Measurements from ENCODE around the gene COA3. TPM values are rescaled to one million over a fixed set of nuclear protein-coding genes. Genes with fewer than 3 reads are reported as not detected.

COA3 gene, protein sequence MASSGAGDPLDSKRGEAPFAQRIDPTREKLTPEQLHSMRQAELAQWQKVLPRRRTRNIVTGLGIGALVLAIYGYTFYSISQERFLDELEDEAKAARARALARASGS
- total RNA-seq = 53.9 TPM
- long read RNA-seq, transcript COA3-201 (2 exons, 771 nt) = major isoform, 28 of 29 reads
- long read RNA-seq, partial matches to known transcripts = 0 of 29 reads
- long read RNA-seq, other reads (novel, unspliced or antisense) = 1 of 29 reads

DNA sequence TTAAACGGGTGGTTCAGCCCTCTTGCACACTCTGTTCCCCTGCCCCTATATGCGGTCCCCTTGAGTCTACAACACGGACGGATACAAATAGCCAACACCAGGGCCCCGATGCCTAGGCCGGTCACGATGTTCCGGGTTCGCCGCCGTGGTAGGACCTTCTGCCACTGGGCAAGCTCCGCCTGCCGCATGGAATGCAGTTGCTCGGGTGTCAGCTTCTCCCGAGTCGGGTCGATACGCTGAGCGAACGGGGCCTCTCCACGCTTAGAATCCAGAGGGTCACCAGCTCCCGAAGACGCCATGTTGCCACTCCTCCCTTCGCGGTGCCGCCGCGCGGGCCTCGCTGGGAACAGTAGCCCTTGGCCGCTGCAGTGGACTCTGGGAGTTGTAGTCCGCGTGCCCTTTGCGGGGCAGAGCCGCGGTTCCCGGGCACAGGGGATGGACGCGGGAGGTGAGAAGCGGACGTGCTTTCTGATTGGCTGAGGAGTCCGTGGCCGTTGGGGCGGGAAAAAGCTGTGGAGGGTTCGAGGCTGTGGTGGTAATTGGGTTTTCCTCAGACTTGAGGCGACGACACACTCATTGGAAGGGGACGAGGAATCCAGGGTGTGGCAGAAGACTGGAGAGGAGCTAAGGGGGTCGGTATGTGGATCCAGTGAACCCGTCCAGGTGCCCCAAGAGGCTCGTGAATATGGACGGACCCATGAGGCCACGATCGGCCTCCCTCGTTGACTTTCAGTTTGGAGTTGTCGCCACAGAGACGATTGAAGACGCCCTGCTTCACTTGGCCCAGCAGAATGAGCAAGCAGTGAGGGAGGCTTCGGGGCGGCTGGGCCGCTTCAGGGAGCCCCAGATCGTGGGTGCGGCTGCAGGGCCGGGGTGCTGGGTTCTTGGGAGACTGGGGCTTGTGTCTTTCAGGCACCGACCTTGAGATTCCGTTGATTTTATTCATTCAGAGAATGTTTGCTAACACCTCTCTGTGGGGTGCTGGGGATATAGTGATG, at the start of gene COA3, which contains the start of gene CNTD1:
Gene COA3, minus strand, starts transcription at position 322 of the 998 bp plus-strand sequence. Its CDS starts 23 bp downstream, at position 299.
Gene CNTD1, plus strand, starts transcription at position 479 of the 998 bp plus-strand sequence. Its CDS starts 207 bp downstream, at position 686.
- intact Hi-C loops (cut with DNase I) = no loop called here
- Histone ChIP-seq H3K36me3 (no peaks in the 10 kb centered on the region), H3K4me3 (peak within 1 kb of the TSS; percentile 85), H3K27ac (peak within 1 kb of the TSS; percentile 79), H3K9me3 (no peaks in the 10 kb centered on the region), H3K4me1 (peaks cover 18% of the 10 kb centered on the region), H3K27me3 (no peaks in the 10 kb centered on the region)
- DNase-seq (peak; percentile 95), ATAC-seq (peak; percentile 98)
- TF ChIP-seq, protein P1, sequence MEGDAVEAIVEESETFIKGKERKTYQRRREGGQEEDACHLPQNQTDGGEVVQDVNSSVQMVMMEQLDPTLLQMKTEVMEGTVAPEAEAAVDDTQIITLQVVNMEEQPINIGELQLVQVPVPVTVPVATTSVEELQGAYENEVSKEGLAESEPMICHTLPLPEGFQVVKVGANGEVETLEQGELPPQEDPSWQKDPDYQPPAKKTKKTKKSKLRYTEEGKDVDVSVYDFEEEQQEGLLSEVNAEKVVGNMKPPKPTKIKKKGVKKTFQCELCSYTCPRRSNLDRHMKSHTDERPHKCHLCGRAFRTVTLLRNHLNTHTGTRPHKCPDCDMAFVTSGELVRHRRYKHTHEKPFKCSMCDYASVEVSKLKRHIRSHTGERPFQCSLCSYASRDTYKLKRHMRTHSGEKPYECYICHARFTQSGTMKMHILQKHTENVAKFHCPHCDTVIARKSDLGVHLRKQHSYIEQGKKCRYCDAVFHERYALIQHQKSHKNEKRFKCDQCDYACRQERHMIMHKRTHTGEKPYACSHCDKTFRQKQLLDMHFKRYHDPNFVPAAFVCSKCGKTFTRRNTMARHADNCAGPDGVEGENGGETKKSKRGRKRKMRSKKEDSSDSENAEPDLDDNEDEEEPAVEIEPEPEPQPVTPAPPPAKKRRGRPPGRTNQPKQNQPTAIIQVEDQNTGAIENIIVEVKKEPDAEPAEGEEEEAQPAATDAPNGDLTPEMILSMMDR (IDR thresholded peaks at IDR 0.05) = no peak

DNA sequence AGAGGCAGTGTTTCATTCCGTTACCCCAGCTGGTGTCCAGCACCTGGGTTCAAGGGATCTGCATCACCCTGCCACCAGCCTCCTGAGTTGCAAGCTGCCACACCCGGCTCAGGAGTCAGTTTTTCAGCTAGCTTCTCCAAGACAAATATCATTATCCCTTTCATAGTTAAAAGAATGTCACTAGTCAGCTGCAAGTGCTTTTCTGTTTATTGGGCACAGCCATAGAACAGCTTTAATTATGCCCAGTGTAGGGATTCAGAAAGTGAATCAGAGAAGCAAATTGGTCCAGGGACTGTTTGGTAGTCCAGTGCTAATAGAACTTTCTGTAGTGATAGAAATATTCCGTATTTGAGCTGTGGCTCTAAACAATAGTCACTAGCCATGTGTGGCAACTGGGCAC, 49.6 kb upstream of the COA3 start:
- TF ChIP-seq, protein P1 (IDR thresholded peaks at IDR 0.05) = no peak
- H3K36me3 ChIP-seq = peaks cover 27% of the 10 kb centered on the region
- ATAC-seq (no peak), DNase-seq (no peak)
- intact Hi-C loops (cut with DNase I) = no loop called here
- H3K27me3 ChIP-seq = no peaks in the 10 kb centered on the region
- H3K27ac ChIP-seq = no peak overlapping the region
- H3K9me3 ChIP-seq = no peaks in the 10 kb centered on the region
- H3K4me3 ChIP-seq = no peak overlapping the region
- peaks cover 32% of the 10 kb centered on the region for H3K4me1 ChIP-seq

DNA sequence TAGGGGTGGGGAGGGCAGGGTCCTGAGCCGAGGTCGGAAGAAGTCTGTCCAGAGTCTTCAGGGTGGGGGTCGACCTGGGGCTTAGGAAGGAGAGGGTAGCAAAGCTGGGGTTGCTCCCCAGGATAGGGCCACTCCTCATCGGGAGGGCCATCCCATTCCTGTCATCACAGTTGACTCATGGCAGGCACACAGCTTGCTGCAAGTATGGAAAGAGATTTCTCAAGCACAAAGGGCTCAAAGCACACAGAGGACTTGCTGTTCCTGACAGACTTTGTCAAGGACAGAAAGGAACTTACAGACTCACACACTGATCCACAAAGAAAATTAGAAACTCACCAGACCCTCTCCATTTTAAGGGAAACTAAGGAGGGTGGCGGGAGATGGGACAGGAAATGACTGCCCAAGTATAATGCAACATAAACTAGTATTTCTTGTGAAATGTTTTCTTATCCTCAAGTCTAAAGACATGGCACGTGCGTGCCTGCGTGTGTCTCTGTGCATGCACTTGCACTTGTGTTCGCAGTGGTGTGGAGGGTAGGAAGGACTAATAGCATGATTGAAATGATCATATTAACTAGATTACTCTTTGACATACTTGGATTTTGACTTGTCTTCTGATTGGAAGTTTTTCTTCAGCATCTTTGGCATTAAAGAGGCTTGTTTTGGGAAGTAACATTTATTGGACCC, 48.2 kb upstream of the COA3 start:
- peaks cover 40% of the 10 kb centered on the region for H3K36me3 ChIP-seq
- ATAC-seq (peak; percentile 54), DNase-seq (no peak)
- no peaks in the 10 kb centered on the region for H3K9me3 ChIP-seq
- TF ChIP-seq, protein P1 (IDR thresholded peaks at IDR 0.05) = no peak
- no peaks in the 10 kb centered on the region for H3K27me3 ChIP-seq
- H3K27ac ChIP-seq = peak overlapping the region; percentile 27
- H3K4me3 ChIP-seq = no peak overlapping the region
- intact Hi-C loops (cut with DNase I) = no loop called here
- H3K4me1 ChIP-seq = peaks cover 32% of the 10 kb centered on the region

DNA sequence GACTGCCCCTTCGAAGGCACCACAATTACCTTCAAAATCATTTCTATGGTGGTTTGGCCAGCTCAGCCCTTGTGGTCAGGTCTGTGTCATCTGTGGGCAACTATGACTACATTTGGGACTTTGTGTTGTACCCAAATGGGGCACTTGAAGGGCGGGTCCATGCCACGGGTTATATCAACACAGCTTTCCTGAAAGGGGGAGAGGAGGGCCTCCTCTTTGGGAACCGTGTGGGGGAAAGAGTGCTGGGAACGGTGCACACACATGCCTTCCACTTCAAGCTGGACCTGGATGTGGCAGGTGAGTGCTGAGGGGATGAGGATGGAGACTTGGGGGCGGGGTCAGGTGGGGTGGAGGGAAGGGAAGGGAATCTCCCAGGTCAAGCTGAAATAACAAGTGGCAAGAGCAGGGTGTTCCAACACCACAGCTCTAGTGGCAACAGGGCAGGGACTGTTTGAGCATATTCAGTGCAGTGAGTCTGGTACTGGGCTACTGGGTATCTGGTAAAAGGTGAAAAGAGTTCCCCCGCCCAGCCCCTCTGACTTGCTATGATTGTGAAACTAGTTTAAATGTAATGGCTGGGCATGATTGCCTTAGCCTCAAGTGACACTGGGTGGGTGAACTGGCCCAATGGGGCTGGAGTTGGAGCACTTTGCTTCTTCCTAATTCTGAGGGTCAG, 47.6 kb upstream of the COA3 start:
- Histone ChIP-seq H3K4me3 (no peak overlapping the region), H3K27ac (peak overlapping the region; percentile 27), H3K27me3 (no peaks in the 10 kb centered on the region), H3K9me3 (no peaks in the 10 kb centered on the region), H3K4me1 (peaks cover 32% of the 10 kb centered on the region), H3K36me3 (peaks cover 47% of the 10 kb centered on the region)
- ATAC-seq (peak; percentile 67), DNase-seq (no peak)
- TF ChIP-seq, protein P1 (IDR thresholded peaks at IDR 0.05) = no peak
- intact Hi-C loops (cut with DNase I) = no loop called here

DNA sequence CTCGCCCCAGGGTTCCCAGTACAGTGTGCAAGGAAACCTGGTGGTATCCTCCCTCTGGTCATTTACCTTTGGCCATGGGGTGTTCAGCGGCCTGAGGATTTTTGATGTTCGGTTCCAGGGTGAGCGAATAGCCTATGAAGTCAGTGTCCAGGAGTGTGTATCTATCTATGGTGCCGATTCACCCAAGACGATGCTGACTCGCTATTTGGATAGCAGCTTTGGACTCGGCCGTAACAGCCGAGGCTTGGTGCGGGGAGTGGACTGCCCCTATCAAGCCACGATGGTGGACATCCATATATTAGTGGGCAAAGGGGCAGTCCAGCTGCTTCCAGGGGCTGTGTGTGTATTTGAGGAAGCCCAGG, 47.0 kb upstream of the COA3 start:
- H3K9me3 ChIP-seq = no peaks in the 10 kb centered on the region
- peaks cover 52% of the 10 kb centered on the region for H3K36me3 ChIP-seq
- no peaks in the 10 kb centered on the region for H3K27me3 ChIP-seq
- DNase-seq = no peak
- TF ChIP-seq, protein P1 (IDR thresholded peaks at IDR 0.05) = no peak
- intact Hi-C loops (cut with DNase I) = no loop called here
- no peak overlapping the region for H3K4me3 ChIP-seq
- peaks cover 32% of the 10 kb centered on the region for H3K4me1 ChIP-seq
- no peak for ATAC-seq
- peak overlapping the region; percentile 27 for H3K27ac ChIP-seq
